Measurements from ENCODE around the gene PRM3.

DNA sequence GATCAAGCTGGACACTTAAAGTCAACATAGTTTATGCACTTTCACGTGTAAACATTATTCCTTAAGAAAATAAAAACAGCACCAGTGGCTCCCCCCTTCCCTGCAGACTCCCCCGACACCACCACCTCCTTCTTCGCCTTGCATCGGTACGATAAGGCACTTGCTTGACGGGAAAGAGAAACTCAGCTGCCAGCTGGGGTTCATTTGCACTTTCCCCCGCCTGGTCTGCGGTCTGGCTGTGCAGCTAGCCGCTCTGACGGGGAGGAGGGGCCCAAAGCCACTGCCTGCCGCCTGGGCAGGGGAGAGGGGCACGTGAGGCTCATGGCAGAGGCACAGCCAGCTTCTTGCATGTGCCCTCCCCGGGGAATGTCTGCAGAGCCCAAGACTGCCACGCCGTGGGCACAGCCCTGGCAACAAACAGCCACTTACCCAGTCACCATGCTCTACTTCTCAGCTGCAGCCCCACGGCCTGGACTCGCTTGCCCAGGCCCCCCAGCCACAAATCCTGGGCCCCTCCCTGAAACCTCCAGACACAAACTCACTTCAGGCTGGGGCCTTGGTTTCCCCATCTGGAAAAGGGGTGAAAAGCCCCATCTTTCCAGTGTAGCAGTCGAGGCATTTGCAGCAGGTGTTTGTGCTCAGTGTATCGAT lies 24.2 kb upstream of the PRM3 start:
- TF ChIP-seq POLR2AphosphoS5 (IDR thresholded peaks at IDR 0.05), result no peak
- TF ChIP-seq, protein P1, sequence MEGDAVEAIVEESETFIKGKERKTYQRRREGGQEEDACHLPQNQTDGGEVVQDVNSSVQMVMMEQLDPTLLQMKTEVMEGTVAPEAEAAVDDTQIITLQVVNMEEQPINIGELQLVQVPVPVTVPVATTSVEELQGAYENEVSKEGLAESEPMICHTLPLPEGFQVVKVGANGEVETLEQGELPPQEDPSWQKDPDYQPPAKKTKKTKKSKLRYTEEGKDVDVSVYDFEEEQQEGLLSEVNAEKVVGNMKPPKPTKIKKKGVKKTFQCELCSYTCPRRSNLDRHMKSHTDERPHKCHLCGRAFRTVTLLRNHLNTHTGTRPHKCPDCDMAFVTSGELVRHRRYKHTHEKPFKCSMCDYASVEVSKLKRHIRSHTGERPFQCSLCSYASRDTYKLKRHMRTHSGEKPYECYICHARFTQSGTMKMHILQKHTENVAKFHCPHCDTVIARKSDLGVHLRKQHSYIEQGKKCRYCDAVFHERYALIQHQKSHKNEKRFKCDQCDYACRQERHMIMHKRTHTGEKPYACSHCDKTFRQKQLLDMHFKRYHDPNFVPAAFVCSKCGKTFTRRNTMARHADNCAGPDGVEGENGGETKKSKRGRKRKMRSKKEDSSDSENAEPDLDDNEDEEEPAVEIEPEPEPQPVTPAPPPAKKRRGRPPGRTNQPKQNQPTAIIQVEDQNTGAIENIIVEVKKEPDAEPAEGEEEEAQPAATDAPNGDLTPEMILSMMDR (IDR thresholded peaks at IDR 0.05), result peak in 1 of 4 experiments; percentile 23

All from gastroesophageal sphincter (tissue), 3 donors.